ENCODE data around the gene KMT2D.

KMT2D gene

GRCh38 chr12:49020441-49020840 is 40.2 kb downstream of the KMT2D start:
- TF ChIP-seq EZH2 (IDR thresholded peaks at IDR 0.05; ENCODE audit: borderline replicate concordance, low read length), result no peak
- TF ChIP-seq, protein P1, sequence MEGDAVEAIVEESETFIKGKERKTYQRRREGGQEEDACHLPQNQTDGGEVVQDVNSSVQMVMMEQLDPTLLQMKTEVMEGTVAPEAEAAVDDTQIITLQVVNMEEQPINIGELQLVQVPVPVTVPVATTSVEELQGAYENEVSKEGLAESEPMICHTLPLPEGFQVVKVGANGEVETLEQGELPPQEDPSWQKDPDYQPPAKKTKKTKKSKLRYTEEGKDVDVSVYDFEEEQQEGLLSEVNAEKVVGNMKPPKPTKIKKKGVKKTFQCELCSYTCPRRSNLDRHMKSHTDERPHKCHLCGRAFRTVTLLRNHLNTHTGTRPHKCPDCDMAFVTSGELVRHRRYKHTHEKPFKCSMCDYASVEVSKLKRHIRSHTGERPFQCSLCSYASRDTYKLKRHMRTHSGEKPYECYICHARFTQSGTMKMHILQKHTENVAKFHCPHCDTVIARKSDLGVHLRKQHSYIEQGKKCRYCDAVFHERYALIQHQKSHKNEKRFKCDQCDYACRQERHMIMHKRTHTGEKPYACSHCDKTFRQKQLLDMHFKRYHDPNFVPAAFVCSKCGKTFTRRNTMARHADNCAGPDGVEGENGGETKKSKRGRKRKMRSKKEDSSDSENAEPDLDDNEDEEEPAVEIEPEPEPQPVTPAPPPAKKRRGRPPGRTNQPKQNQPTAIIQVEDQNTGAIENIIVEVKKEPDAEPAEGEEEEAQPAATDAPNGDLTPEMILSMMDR (IDR thresholded peaks at IDR 0.05; ENCODE audit: low read length), result no peak
- H3K79me2 ChIP-seq (ENCODE audit: insufficient read depth, low read length), result no peaks in the 10 kb centered on the region
- no peak overlapping the region for H3K4me3 ChIP-seq (ENCODE audit: low read depth, low read length, poor library complexity, severe bottlenecking)
- H3K27me3 ChIP-seq (ENCODE audit: insufficient read depth, low read length), result no peaks in the 10 kb centered on the region
- no peak overlapping the region for H3K4me2 ChIP-seq (ENCODE audit: low read length)
- H3K9ac ChIP-seq (ENCODE audit: low read length), result no peak overlapping the region
- H3K9me2 ChIP-seq (ENCODE audit: low read depth, low read length), result no peaks in the 10 kb centered on the region
- peaks cover 4% of the 10 kb centered on the region; the same call in 1 of the 2 replicates for H3F3A ChIP-seq (ENCODE audit: insufficient read depth, low read length)
- peaks cover 48% of the 10 kb centered on the region for H3K36me3 ChIP-seq (ENCODE audit: insufficient read depth, low read length)
- no peak overlapping the region for H3K27ac ChIP-seq (ENCODE audit: low read depth, low read length, poor library complexity, severe bottlenecking)
- no peaks in the 10 kb centered on the region for H4K20me1 ChIP-seq (ENCODE audit: insufficient read depth, low read length)
- H3K4me1 ChIP-seq (ENCODE audit: insufficient read depth, low read length, severe bottlenecking), result peaks cover 23% of the 10 kb centered on the region
- no peaks in the 10 kb centered on the region for H3K9me3 ChIP-seq (ENCODE audit: low read length)
- H2AFZ ChIP-seq (ENCODE audit: low read length), result no peak overlapping the region

DNA sequence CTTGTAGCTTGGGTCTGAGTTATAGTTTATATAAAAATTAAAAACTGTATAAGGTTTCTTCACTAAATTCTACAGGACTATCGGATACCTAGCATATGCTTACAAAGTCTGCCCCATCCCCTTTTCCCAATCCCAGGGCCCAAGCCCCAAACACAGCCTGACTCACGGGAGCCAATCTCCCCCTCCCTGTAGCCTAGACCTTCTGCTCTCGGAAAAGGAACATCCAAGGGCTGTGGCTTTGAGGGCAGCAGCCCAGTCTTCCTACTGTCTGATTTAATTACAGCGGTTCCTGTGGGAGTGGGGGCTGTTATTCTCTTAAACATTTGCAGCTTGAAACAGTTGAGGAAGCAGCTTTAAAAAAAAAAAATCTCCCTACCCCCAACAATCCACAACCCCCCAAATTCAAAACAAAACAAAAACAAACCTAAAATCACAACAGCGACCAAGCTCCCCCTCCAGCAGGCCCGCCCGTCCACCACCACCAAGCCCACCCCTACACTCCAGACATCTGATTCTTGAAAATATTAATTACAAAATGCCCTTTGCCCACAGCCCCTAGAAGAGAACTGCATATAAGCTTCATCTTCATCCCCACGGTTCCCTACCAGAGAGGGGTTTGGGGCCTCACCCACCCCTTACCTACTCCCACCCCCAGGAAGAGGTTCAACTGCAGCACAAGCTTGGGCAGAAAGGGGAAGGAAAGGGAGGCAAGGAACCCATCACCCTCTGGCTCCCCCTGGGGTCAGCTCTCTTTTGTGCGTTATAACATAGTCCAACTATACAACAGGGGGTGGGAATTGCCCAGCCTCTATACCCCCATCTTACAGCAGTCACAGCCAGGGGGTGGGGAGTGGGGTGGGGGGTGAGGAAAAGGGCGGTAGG is 40.9 kb downstream of the KMT2D start:
- peak overlapping the region; percentile 83 for H3K9ac ChIP-seq (ENCODE audit: low read length)
- H3K27ac ChIP-seq (ENCODE audit: low read depth, low read length, poor library complexity, severe bottlenecking), result peak overlapping the region; percentile 96
- no peak overlapping the region for H2AFZ ChIP-seq (ENCODE audit: low read length)
- H3K4me2 ChIP-seq (ENCODE audit: low read length), result peak overlapping the region; percentile 92
- H3F3A ChIP-seq (ENCODE audit: insufficient read depth, low read length), result peaks cover 4% of the 10 kb centered on the region; the same call in 1 of the 2 replicates
- H3K9me3 ChIP-seq (ENCODE audit: low read length), result no peaks in the 10 kb centered on the region
- H3K36me3 ChIP-seq (ENCODE audit: insufficient read depth, low read length), result peaks cover 41% of the 10 kb centered on the region
- H3K79me2 ChIP-seq (ENCODE audit: insufficient read depth, low read length), result no peaks in the 10 kb centered on the region
- peaks cover 23% of the 10 kb centered on the region for H3K4me1 ChIP-seq (ENCODE audit: insufficient read depth, low read length, severe bottlenecking)
- H3K4me3 ChIP-seq (ENCODE audit: low read depth, low read length, poor library complexity, severe bottlenecking), result peak overlapping the region; percentile 81
- no peaks in the 10 kb centered on the region for H3K9me2 ChIP-seq (ENCODE audit: low read depth, low read length)
- H3K27me3 ChIP-seq (ENCODE audit: insufficient read depth, low read length), result no peaks in the 10 kb centered on the region
- H4K20me1 ChIP-seq (ENCODE audit: insufficient read depth, low read length), result no peaks in the 10 kb centered on the region
- TF ChIP-seq EZH2 (IDR thresholded peaks at IDR 0.05; ENCODE audit: borderline replicate concordance, low read length), result no peak
- TF ChIP-seq, protein P1 (IDR thresholded peaks at IDR 0.05; ENCODE audit: low read length), result peak; percentile 67

DNA sequence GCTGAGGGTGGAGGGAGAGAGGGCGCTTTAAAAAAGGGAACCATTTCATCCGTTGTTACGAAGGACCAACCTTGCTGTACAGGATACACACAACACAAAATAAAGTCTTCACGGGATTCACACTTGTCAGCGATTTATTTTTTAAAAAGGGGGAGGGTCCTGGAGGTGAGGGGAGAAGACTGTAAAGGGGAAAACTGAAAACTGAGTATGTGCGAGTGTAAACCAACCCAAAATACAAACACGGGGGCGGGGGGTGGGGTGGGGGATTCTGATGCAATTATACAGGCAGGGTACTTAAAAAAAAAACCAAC is 41.5 kb downstream of the KMT2D start:
- H2AFZ ChIP-seq (ENCODE audit: low read length), result no peak overlapping the region
- peak overlapping the region; percentile 81 for H3K4me3 ChIP-seq (ENCODE audit: low read depth, low read length, poor library complexity, severe bottlenecking)
- H3K4me2 ChIP-seq (ENCODE audit: low read length), result peak overlapping the region; percentile 92
- no peak for TF ChIP-seq EZH2 (IDR thresholded peaks at IDR 0.05; ENCODE audit: borderline replicate concordance, low read length)
- TF ChIP-seq, protein P1 (IDR thresholded peaks at IDR 0.05; ENCODE audit: low read length), result no peak
- no peaks in the 10 kb centered on the region for H3K27me3 ChIP-seq (ENCODE audit: insufficient read depth, low read length)
- H3K27ac ChIP-seq (ENCODE audit: low read depth, low read length, poor library complexity, severe bottlenecking), result peak overlapping the region; percentile 96
- peaks cover 4% of the 10 kb centered on the region; the same call in 1 of the 2 replicates for H3F3A ChIP-seq (ENCODE audit: insufficient read depth, low read length)
- H4K20me1 ChIP-seq (ENCODE audit: insufficient read depth, low read length), result no peaks in the 10 kb centered on the region
- H3K4me1 ChIP-seq (ENCODE audit: insufficient read depth, low read length, severe bottlenecking), result peaks cover 23% of the 10 kb centered on the region
- peak overlapping the region; percentile 83 for H3K9ac ChIP-seq (ENCODE audit: low read length)
- H3K79me2 ChIP-seq (ENCODE audit: insufficient read depth, low read length), result no peaks in the 10 kb centered on the region
- H3K36me3 ChIP-seq (ENCODE audit: insufficient read depth, low read length), result peaks cover 35% of the 10 kb centered on the region
- no peaks in the 10 kb centered on the region for H3K9me2 ChIP-seq (ENCODE audit: low read depth, low read length)
- no peaks in the 10 kb centered on the region for H3K9me3 ChIP-seq (ENCODE audit: low read length)
